NCI-H510A (cell line): ENCODE results near the gene GNB2.
A peak's percentile ranks its signal among the peaks of the same experiment; 100 is the strongest.

Source experiments
- DNase-seq: peaks from one replicate; lab custom pipeline; 2025; lab: John Stamatoyannopoulos, UW

Gene GNB2

DNA sequence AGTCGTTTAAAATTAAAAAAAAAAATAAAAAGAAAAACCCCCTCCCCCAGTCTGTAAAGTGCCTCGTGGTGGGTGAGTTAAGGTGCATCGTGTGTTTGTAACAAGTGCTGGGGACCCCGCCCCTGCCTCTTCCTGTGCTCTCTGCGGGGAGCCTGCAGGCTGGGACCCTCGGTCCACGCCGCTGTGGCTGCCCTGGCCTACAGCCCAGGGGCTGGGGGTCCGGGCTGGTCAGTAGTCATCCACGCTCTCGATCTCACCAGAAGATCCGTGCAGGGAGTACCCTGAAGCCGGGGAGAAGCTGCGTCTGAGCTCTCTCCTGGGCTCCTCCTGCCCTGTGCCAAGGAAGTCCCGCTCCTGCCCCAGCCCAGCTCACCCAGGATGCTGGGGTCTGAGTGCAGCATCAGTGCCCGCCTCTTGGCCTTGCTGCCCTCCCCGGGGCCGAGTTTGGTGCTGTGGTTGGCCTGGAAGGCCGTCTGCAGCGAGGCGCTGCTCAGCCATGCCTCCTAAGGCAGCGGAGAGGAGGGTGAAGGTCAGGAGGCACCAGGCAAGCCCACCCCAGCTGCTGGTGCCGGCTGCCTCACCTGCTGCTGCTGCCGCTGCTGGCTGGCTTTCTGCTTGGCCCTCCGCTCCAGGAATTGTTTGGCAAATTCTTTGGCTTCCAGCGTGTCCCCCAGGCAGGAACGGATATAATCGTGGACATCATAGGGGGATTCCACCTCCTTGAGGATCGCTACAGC, 8.1 kb downstream of the GNB2 start:
- DNase-seq = no peak

DNA sequence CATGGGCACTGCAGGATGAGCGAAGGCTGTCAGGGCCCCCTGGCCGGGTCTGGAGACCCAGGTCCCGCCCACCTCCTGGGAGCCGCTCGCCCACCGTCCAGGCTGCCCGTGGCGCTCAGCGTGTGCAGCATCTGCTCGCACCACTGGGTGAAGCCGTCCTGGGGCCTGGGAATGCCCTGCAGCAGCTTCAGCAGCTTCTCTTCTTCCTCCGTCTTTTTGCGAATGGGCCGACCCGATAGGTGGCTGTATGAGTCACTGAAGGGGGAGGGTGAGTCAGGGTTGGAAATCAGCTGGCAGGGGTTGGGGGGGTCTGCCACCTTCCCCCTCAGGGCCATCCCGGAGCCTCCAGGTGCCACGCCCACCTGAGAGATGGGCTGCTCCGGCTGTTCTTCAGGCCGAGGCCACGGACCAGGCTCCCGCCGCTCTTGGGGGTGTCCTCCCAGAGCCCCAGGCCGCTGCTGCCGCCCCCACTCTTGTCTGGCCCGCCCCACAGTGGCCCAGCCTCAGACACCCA, 8.7 kb downstream of the GNB2 start:
- DNase-seq = no peak

DNA sequence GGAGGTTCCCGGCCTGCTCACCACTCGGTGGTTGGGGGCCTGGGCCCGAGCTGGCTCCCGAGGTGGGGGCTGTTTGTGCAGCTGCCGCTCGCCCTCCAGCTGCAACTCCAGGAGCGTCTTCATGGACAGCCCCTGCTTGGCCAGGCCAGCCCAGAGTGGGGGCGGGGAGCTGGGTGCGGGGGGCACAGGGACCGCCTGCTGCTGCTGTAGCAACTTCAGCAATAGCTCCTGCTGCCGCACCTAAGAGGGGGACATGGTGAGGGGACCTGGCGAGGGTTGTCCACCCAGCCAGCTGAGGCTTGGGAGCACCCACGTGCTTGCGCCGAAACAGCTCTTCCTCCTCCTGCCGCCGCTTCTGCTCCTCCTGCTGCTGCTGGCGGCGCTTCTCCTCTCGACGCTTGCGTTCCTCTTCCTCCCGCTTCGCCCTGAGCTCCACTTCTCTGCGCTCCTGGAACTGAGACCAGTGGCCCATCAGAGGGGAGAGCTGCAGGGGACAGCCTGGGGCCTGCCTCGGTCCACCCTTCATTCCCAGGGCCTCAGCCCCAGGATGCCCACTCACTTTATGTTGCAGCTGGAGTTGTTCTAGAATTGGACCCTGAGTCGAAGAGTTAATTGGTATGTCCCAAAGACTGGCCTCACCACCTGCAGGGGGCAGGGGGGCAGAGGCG, 9.6 kb downstream of the GNB2 start:
- DNase-seq = no peak

DNA sequence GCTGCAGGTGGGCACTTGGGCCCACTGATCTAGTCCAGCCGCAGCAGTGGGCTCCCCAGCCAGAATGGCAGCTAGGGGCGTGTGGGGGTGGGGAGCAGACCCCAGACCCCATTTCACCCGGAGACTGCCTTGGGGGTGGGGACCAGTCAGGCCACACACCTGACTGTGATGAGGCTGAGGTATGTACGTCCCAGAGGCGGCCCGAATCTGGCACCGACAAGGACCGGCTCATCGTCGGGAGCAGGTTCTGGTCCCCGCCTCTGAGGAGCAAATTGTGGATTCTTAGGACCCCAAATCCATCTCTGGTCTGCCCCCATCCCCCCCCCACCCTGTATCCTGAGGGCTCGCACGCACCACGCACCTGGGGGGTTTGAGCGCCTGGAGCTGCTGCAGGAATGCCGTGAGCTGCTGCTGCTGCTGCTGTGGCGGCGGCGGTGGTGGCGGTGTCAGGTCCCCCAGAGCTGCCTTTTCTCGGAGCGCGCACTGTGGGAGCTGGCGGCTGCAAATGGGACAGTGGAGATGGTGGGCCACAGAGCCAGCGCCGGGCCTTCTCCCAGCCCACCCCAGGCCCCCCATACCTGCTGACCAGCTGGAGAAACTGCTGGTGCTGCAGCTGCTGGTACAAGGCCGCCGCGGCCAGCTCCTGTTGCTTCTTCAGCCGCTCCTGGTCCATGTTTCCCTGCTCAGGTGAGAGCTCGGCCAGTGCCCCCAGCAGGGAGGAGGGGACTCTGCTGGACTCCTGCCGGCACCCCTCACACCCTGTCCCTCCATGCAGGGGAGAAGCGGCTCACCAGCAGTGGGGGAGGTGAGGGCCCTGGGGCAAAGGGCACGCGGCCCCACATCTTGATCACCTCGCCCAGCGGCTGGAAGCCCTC, 10.4 kb downstream of the GNB2 start:
- DNase-seq = no peak

DNA sequence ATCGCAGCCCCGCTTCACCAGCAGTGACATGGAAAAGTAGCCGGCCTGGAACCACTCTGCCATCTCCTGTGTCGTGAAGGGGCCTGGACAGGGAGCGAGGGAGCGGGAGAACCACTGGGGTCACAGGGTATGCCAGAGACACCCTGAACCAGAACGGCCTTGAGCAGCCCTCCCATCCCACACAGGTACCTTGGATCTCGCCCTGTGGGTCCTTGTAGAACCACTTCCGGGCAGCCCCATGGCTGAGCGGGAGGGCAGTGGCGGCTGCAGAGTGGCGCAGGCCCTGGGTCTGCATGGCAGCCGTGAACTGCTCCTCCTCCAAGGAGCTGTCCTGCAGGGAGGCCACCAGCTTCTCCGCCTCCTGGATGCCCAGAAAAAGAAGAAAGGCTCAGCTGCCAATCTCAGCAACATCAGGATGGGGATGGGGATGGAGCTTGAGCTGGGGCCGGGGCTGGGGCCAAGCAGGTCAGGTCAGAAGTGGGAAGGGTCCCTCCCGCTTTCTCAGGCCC, 11.0 kb downstream of the GNB2 start:
- DNase-seq = no peak

DNA sequence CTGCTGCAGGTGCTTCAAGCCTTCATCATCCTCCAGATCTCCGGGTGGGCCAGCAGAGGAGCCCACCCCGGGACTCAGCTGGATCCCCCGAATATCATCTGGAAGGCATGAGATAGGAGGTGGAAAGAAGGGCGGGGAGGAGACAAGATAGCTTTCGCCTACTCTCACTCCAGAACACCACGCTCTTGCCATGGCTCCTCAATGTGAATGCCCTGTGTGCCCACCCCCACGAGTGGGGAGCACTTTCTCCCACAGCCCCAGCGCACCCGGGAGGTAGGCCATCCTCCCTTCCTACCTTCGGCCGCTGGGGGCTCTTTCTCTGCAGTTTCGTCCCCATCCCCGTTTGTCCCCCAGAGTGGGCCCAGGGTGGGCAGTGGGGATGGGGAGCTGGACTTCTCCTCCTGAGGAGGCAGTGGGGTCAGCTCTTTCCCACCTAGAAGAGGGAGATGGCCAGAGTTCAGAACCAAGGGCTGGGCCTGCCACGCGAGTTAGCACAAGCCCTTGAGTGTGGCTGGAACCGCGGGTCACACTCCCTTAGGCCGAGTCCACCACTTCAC, 11.6 kb downstream of the GNB2 start:
- DNase-seq = no peak

DNA sequence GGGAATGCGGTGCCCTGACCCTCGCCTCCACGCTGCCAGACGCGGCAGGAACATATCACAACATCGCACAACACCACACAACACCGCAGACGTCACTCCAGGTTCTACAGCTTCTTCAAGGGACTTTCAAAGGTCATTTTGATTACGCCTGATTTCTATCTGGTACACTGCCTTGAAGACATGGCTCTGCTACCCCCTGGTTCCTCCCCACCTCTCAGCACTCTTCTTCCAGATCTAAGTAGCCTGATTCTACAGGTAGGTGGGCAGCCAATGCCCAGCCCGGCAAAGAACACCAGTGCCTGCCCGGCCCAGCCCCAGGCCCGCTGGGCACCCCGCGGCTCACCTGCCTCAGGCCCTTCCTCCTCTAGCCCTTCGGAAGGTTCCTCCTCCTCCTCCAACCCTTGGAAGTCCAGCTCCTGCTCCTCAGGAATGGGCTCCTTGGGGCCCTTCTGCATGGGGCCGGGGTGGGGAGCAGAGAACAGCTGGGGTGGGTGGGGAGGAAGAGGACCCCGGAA, 12.1 kb downstream of the GNB2 start:
- no peak for DNase-seq

DNA sequence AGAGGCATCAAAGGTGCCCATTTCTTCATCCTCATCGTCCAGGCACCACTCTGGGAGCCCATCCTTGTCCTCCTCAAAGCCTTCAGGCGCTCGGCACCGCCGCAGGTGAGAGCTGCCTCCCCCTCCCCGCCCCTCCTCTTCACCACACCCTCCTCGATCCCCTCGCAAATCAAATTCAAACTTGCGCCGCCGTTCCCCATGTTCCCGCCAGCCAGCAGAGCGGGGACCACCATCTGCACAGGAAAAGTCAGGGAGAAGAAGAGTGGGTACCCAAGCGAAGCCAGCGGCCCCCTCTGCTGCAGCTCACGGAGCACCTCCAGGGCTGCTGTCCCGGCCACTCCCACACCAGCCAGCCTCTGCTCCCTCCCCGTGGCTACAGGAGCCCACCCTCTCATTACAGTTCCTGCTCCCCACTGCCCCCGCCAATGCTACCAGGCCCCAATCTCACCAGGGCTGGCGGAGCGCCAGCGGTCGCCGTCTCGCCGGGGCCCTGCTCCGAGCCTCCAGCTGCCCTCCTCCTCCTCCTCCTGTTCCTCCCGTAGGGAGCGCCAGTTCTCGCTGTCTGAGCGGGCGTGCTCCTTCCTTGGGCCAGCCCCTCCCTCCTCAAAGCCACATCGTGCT, 12.8 kb downstream of the GNB2 start:
- DNase-seq = no peak

DNA sequence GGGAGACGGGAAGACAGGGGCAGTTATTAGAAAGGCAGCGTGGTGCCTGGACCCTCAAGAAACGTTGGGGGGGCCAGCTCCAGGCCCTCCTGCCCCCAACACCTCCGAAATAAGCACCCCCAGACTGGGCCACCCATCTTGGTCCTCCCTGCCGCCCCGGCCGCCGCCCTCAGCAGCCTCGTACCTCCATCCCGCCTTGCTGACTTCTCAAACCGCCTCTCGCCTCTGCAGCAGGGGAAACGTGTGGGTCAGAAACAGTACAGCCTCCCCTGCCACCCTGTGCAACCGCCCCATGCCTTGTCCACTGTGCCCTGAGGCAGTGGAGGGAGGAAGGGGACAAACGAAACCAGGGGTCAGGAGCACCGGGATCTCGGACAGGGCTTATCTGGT, 13.3 kb downstream of the GNB2 start:
- DNase-seq = no peak

DNA sequence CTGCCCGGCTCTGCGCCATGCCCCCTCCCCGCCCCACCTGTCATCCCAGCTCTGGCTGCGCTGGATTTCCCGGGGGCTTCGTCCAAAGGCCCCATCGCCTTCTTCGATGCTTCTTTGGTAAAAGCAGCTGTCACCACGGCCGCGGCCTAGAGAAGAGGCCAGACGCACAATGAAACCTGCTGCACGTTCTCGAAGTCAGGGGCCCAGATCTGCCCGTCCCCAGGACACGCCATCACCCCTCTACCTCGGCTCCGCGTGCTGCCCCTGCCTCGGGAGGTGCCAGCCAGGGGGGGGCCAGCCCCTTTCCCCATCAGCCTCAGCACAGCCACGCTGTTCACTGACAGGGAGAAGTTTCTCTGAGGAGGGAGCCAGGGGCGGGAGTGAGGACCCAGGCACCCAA, 13.7 kb downstream of the GNB2 start:
- no peak for DNase-seq

DNA sequence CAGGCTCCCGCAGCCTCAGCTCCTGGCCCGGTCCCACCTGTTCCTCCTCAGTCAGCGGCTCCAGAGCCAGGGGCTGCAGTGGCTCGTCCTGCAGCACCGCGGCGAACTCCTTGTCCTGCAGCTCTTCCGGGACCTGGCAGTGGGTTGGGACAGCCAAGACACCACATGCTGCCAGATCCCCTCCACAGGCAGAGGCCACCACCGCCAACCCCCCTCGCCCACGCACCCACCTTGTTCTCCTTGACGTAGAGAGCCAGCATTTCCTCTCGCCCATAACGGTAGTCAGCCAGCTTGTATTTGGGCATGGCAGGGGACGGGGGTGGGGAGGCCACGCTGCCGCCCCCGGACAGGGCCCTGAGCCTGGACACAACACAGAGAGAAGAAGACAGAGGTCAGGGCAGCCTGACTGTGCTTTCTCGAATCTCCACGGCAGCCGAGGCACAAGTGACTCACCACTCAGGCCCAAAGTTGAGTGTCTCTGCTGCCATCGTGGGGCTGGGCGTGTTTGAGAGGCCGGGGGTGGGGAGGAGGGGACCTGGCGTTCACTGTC, 14.3 kb downstream of the GNB2 start:
- DNase-seq = no peak

DNA sequence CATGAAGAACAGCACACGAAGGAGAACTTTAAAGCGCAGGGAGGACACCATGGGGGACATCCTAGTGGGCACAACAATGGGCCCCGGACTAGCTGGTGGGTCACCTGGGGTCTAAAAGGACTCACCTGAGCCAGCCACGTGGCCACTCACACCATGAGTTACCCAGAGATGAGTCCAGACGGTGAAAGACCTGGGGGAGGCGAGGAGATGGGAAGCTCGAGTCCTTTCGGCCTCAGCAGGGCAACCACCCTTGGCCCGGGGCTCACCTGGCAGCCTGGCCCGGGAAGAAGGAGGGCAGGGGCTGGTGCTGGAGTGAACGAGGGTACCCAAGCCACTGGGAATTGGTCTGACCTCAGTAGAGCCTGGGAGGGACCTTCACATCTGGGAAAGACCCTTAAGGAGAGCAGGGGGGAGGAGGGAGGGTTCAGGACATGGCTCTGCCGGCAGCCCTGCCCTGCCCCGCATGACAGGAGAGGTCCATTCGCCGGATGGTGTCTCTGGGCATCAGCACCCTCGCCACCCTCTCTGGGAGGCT, 14.9 kb downstream of the GNB2 start:
- no peak for DNase-seq

DNA sequence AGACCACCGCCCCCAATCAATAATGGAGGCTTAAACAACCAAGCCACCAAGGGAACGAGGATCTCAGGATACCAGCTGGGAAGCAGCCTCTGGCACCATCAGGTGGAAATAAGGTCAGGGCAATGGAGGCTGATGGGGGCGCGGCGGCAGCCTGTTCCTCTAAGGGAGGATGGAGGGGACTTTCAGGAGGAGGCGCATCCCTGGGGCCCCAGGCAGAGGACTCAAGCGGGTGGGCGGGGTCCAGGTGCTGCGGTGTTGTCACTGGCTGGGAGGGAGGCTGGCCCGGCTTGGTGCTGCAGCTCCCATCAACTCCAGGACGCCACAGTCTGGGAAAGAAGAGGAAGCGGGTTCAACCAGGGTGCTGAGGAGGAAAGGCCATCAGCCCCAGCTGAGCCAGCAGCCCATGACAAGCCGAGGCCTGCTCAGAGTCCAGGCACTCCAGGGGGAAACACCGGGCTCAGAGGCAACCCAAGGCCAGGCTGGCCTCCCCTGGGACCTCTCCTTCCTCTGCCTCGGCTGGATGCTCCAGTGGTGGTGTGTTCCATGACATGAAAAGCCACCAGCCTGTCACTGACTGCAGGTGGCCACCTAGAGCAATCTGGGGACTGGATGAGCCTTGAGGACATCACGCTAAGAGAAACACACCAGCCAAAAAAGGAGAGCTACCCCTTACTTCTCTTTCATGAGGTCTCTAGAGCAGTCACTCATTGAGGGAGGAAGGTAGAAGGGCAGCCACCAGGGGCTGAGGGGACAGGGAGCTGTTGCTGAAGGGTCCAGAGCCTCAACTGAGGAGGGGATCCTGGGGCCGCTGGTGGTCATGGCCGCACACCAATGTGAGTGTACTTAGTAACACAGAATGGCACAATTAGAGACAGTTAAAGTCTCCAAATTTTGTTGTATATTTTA, 15.9 kb downstream of the GNB2 start:
- no peak for DNase-seq

DNA sequence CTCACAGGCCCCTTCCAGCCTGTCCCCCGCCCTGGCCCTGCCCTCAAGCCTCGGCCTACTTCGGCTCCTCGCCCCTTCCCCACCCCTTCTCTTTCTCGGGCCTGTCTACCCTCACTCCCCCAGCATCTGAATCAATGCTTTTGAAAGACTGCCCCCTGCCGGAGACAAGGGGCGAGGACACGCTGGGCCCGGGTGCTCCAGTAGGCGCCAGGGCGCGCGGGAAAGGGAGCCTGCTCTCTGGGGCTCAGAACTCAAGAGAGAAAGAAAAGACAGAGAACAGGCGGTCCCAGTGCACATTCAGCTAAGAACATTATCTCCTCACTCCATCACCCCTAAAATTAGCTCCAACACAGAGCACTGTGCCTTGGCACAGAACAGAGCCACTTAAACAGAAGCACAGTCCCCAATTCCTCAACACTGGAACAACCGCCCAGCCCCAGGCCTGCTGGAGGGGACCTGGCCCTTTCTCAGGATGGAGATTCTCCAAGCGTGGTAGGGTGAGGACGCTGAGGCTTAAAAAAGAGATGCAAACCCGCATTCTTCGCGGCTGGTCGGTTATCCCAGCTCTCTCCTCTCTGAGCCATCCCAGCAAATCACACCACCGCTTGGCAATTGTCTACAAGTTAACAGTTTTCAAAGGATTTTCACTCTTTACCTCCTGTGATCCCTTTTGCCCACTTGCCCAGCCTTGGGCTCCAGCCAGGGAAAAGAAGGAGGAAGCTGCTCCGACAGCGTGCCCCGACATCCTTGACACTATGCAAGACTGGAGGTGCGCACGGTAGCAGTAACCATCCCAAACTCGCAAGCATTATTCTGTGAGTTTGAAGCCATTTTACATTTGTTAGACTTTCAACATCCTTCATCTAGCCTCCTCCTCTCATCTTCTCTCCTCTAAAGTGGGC, 18.4 kb downstream of the GNB2 start:
- DNase-seq = peak; percentile 17

DNA sequence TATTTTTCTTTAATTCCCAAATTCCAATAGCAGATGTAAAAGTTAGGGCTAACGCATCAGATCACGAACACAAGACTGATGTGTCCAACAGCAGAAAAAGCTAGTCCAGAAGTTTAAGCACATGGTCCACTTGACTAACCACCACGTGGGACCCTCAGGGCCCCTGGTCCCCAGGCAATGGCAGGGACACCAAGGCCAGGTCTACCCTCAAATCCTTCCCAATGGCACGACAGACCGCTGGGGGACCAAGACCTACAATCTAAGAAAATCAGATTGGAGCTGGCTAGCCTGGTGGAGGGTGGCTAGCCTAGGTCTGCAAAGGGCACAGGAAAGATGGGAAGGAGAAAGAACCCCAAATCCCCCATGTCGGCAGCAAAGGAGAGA, 19.0 kb downstream of the GNB2 start:
- DNase-seq = no peak

DNA sequence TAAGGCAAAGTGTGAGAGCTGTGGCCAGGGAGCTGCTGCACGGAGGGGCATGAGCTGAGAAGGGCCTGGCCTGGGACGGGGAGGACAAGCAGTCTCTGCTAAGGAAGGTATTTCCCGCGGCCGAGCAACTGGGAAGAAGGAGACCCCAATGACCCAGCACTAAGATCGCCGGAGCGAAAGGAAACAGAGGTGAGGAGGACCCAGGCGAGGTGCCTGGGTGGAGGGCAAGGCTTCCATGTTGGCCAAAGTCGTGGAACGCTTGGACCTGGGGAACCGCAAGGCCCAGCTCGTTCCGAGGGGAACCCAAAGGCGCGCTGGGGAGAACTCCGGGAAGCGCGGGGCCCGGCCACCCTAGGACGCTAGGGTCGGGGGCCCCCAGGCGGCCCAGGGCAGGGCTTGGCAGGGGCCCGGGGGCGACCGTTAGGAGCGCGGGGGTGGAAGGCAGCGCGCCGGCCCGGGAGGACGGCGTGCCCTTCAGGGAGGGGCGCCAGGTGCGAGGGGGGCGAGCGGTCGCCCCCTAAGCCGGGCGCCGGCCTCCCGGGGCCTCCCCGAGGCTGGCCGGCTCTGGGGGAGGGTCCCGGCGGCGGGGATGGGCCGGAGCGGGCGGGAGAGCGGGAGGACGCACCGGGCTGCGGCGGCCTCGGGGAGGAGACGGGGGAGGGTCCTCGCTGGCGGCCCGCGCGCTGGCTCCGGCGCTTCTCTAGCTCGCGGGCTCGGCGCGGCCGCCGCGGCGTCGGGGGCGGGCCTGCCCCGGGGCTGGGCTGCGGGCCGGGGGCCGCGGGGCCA, 20.0 kb downstream of the GNB2 start:
- no peak for DNase-seq

DNA sequence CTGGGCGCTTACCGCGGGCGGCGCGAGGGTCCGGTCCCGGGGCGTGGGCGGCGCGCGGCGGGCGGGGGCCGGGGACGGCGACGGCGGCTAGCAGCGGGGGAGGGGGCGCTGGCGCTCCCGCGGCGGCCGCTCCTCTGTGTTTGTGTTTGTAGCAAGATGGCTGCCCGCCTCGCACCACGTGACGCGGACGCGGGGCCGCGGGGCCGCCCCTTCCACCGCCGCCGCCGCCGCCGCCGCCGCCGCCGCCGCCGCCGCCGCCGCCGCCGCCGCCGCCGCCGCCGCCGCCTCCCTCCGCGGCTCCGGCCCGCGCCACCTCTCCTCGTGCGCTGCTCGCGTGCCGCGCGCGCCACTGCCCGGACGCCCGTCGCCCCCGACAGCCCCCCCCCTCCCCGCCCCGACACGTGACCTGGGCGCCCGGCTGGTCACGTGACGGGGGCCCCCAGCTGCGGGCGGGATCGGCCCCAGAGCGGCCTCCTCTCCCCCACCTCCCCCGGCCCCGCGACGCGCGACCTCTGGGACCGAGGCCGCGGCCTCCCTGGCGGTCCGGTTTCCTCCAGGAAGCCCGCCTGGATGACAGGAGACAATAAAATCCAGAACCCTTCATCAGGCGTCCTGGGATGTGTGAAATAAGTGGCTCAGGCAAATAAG, 20.7 kb downstream of the GNB2 start, which contains the start of gene GIGYF1:
Gene GIGYF1 (minus strand): TSS at position 153 of the 648 bp plus-strand sequence. CDS start 6,012 bp downstream, outside the sequence.
- peak; percentile 37 for DNase-seq
